Dedifferentiated amniotic fluid mesenchymal stem cell (primary cell): ENCODE measurements around the gene AP2A2.

ENCODE experiments used
- DNase-seq: peaks from one replicate; pipeline ENCODE4 v3.0.0-alpha.2; 2016; ENCODE audit errors: extremely low spot score

Gene AP2A2

GRCh38 chr11:996681-997080 is 71.0 kb downstream of the AP2A2 start:
- no peak for DNase-seq

- no peak for DNase-seq
Observed at GRCh38 chr11:997907-998306, 72.2 kb downstream of the AP2A2 start.

- DNase-seq, result no peak
Observed at GRCh38 chr11:999009-999408, 73.3 kb downstream of the AP2A2 start.

GRCh38 chr11:1000357-1001278 is 74.9 kb downstream of the AP2A2 start:
- DNase-seq, result no peak

GRCh38 chr11:1001617-1002405 is 76.1 kb downstream of the AP2A2 start:
- no peak for DNase-seq

- no peak for DNase-seq
Observed at GRCh38 chr11:1002406-1002984, 76.8 kb downstream of the AP2A2 start.

- DNase-seq, result no peak
Observed at GRCh38 chr11:1003159-1003558, 77.5 kb downstream of the AP2A2 start.

GRCh38 chr11:1005928-1006327 is 80.3 kb downstream of the AP2A2 start:
- no peak for DNase-seq

GRCh38 chr11:1006762-1007161 is 81.1 kb downstream of the AP2A2 start:
- no peak for DNase-seq

- no peak for DNase-seq
Observed at GRCh38 chr11:1007279-1007678, 81.6 kb downstream of the AP2A2 start.

- DNase-seq, result no peak
Observed at GRCh38 chr11:1008001-1008802, 82.5 kb downstream of the AP2A2 start.

GRCh38 chr11:1008803-1009145 is 83.1 kb downstream of the AP2A2 start:
- DNase-seq, result no peak

GRCh38 chr11:1009371-1009770 is 83.7 kb downstream of the AP2A2 start:
- DNase-seq, result no peak

GRCh38 chr11:1009991-1010390 is 84.3 kb downstream of the AP2A2 start:
- no peak for DNase-seq

GRCh38 chr11:1010551-1011319 is 85.1 kb downstream of the AP2A2 start:
- DNase-seq, result no peak

- DNase-seq, result no peak
Observed at GRCh38 chr11:1011320-1011698, 85.6 kb downstream of the AP2A2 start.

GRCh38 chr11:1012291-1012690 is 86.6 kb downstream of the AP2A2 start:
- no peak for DNase-seq

- DNase-seq, result no peak
Observed at GRCh38 chr11:1012740-1013630, 87.3 kb downstream of the AP2A2 start.

GRCh38 chr11:1013631-1013935 is 87.9 kb downstream of the AP2A2 start:
- DNase-seq, result no peak

GRCh38 chr11:1014276-1014675 is 88.6 kb downstream of the AP2A2 start:
- DNase-seq, result no peak
